ENCODE data around the gene DDRGK1. TPM values are rescaled to one million over a fixed set of nuclear protein-coding genes. Genes with fewer than 3 reads are reported as not detected.

Gene DDRGK1
- total and polyA plus RNA-seq, 4 donors, result 16.8 to 72.4 (median 48.5) TPM

GRCh38 chr20:3247638-3248037 lies 43.2 kb upstream of the DDRGK1 start:
- H3K9me3 ChIP-seq (ENCODE audit: control insufficient read depth in 4 of 4, low read length in 3 of 4), result no peaks in the 10 kb centered on the region
- 63% methylated on average over 4 of the region's 4 CpGs for WGBS
- H3K27ac ChIP-seq (ENCODE audit: low read depth in 1 of 2, low read length in 2 of 2), result no peak overlapping the region
- H3K4me1 ChIP-seq (ENCODE audit: control insufficient read depth in 4 of 4, insufficient read depth in 4 of 4, low read length in 3 of 4), result peaks cover 0 to 7% (median 3%) of the 10 kb centered on the region in 4 donors
- TF ChIP-seq FOXA1 (IDR thresholded peaks at IDR 0.05) (no peak), ATF3 (IDR thresholded peaks at IDR 0.05) (no peak), HNF4A (conservative IDR thresholded peaks at IDR 0.05) (no peak), GABPA (IDR thresholded peaks at IDR 0.05 in 1 of 2, conservative IDR thresholded peaks at IDR 0.05 in 1 of 2) (no peak), MAX (IDR thresholded peaks at IDR 0.05) (no peak), NR2F2 (IDR thresholded peaks at IDR 0.05) (no peak), EGR1 (IDR thresholded peaks at IDR 0.05; ENCODE audit: low read depth in 2 of 2) (no peak), FOXA2 (IDR thresholded peaks at IDR 0.05) (no peak), HNF4G (IDR thresholded peaks at IDR 0.05) (no peak), JUND (IDR thresholded peaks at IDR 0.05) (no peak)
- H3K4me3 ChIP-seq (ENCODE audit: low read depth in 1 of 3, low read length in 3 of 3), result no peak overlapping the region
- H3K9ac ChIP-seq (ENCODE audit: low read depth in 1 of 2, low read length in 2 of 2), result no peak overlapping the region
- peaks cover 0 to 2% (median 0%) of the 10 kb centered on the region in 4 donors for H3K27me3 ChIP-seq (ENCODE audit: control insufficient read depth in 4 of 4, insufficient read depth in 4 of 4, low read length in 3 of 4)
- peaks cover 0 to 6% (median 4%) of the 10 kb centered on the region in 4 donors for H3K36me3 ChIP-seq (ENCODE audit: control insufficient read depth in 4 of 4, insufficient read depth in 3 of 4, low read depth in 1 of 4, low read length in 3 of 4)
- DNase-seq (ENCODE audit: low spot score), result no peak

GRCh38 chr20:3246682-3247081 lies 42.2 kb upstream of the DDRGK1 start:
- TF ChIP-seq REST (IDR thresholded peaks at IDR 0.05) (no peak), ZBTB33 (IDR thresholded peaks at IDR 0.05) (no peak), RXRA (IDR thresholded peaks at IDR 0.05) (no peak), EGR1 (IDR thresholded peaks at IDR 0.05; ENCODE audit: low read depth in 2 of 2) (no peak), MAX (IDR thresholded peaks at IDR 0.05) (no peak), RAD21 (IDR thresholded peaks at IDR 0.05) (no peak), TAF1 (conservative IDR thresholded peaks at IDR 0.05) (no peak), HNF4G (IDR thresholded peaks at IDR 0.05) (no peak), ATF3 (IDR thresholded peaks at IDR 0.05) (no peak), JUND (IDR thresholded peaks at IDR 0.05) (no peak)
- Histone ChIP-seq H3K4me3 (ENCODE audit: low read depth in 1 of 3, low read length in 3 of 3) (no peak overlapping the region), H3K9ac (ENCODE audit: low read depth in 1 of 2, low read length in 2 of 2) (no peak overlapping the region), H3K4me1 (ENCODE audit: control insufficient read depth in 4 of 4, insufficient read depth in 4 of 4, low read length in 3 of 4) (peaks cover 0 to 7% (median 3%) of the 10 kb centered on the region in 4 donors), H3K36me3 (ENCODE audit: control insufficient read depth in 4 of 4, insufficient read depth in 3 of 4, low read depth in 1 of 4, low read length in 3 of 4) (peaks cover 0 to 1% (median 0%) of the 10 kb centered on the region in 4 donors), H3K27ac (ENCODE audit: low read depth in 1 of 2, low read length in 2 of 2) (no peak overlapping the region), H3K9me3 (ENCODE audit: control insufficient read depth in 4 of 4, low read length in 3 of 4) (no peaks in the 10 kb centered on the region), H3K27me3 (ENCODE audit: control insufficient read depth in 4 of 4, insufficient read depth in 4 of 4, low read length in 3 of 4) (peaks cover 0 to 2% (median 0%) of the 10 kb centered on the region in 4 donors)
- 90% methylated on average over 1 of the region's 1 CpG for WGBS
- no peak for DNase-seq (ENCODE audit: low spot score)

All from liver (tissue), 9 donors.